GM21786 (cell line): ENCODE measurements around the gene HIRA.

ENCODE experiments used
- ATAC-seq: cut with Tn5 transposase; IDR thresholded peaks from one replicate; pipeline ENCODE4 v1.9.1; 2021; ENCODE audit not compliant: unreplicated experiment

The HIRA gene

GRCh38 chr22:19358703-19359553, 72.6 kb downstream of the HIRA start:
- no peak for ATAC-seq

- ATAC-seq: no peak
These were observed 73.3 kb downstream of the HIRA start for GRCh38 chr22:19358195-19358594.

- no peak for ATAC-seq
These were observed 74.0 kb downstream of the HIRA start for GRCh38 chr22:19357270-19358105.

GRCh38 chr22:19356708-19357269, 74.7 kb downstream of the HIRA start:
- ATAC-seq: no peak

- ATAC-seq: no peak
These were observed 75.9 kb downstream of the HIRA start for GRCh38 chr22:19355413-19356157.

- no peak for ATAC-seq
These were observed 77.3 kb downstream of the HIRA start for GRCh38 chr22:19354201-19354600.

- ATAC-seq: no peak
These were observed 78.0 kb downstream of the HIRA start for GRCh38 chr22:19353363-19354131.

GRCh38 chr22:19352766-19353165, 78.8 kb downstream of the HIRA start:
- ATAC-seq: no peak

GRCh38 chr22:19352217-19352616, 79.3 kb downstream of the HIRA start:
- ATAC-seq: no peak

- no peak for ATAC-seq
These were observed 79.9 kb downstream of the HIRA start for GRCh38 chr22:19351604-19352003.

GRCh38 chr22:19350947-19351346, 80.6 kb downstream of the HIRA start:
- no peak for ATAC-seq

GRCh38 chr22:19350476-19350859, 81.1 kb downstream of the HIRA start:
- ATAC-seq: no peak

GRCh38 chr22:19349778-19350475, 81.6 kb downstream of the HIRA start:
- no peak for ATAC-seq

GRCh38 chr22:19346677-19347265, 84.8 kb downstream of the HIRA start:
- no peak for ATAC-seq

- no peak for ATAC-seq
These were observed 87.1 kb downstream of the HIRA start for GRCh38 chr22:19344420-19344819.

- ATAC-seq: no peak
These were observed 88.1 kb downstream of the HIRA start for GRCh38 chr22:19343470-19343869.

GRCh38 chr22:19341500-19341899, 90.0 kb downstream of the HIRA start:
- no peak for ATAC-seq

GRCh38 chr22:19337137-19337536, 94.4 kb downstream of the HIRA start:
- ATAC-seq: no peak
